NOMO-1 (cell line): Measurements from ENCODE around the gene BMPR1A.

Experiments used
- DNase-seq, 2 experiments: peaks; one replicate each; lab custom pipeline; 2025; ENCODE audit not compliant: unreplicated experiment in 2 of 2; lab: John Stamatoyannopoulos, UW

BMPR1A gene

DNA sequence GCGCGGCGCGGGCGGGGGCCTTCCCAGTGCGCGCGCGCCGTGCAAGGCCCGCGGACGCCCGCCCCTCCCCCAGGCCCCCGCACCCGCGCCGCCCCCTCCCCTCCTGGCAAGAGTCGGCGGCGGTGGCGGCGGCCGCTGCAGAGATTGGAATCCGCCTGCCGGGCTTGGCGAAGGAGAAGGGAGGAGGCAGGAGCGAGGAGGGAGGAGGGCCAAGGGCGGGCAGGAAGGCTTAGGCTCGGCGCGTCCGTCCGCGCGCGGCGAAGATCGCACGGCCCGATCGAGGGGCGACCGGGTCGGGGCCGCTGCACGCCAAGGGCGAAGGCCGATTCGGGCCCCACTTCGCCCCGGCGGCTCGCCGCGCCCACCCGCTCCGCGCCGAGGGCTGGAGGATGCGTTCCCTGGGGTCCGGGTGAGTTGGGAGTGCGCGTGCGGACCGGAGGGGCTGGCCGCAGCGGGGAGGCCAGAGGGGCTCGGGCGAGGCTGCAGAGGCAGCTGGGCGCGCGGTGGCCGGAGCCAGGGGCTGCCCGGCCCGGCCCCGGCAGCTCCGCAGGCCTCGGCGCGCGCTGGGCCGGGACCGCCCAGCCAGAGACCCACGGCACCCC is at the start of gene BMPR1A:
Gene BMPR1A (plus strand): TSS at position 109 of the 602 bp plus-strand sequence. CDS start 119,400 bp downstream, outside the sequence.
- no peak for DNase-seq

- DNase-seq: no peak
These were observed 49.4 kb upstream of the BMPR1A start for GRCh38 chr10:86706977-86707376.

- DNase-seq: no peak
These were observed 48.9 kb upstream of the BMPR1A start for GRCh38 chr10:86707505-86707904.

DNA sequence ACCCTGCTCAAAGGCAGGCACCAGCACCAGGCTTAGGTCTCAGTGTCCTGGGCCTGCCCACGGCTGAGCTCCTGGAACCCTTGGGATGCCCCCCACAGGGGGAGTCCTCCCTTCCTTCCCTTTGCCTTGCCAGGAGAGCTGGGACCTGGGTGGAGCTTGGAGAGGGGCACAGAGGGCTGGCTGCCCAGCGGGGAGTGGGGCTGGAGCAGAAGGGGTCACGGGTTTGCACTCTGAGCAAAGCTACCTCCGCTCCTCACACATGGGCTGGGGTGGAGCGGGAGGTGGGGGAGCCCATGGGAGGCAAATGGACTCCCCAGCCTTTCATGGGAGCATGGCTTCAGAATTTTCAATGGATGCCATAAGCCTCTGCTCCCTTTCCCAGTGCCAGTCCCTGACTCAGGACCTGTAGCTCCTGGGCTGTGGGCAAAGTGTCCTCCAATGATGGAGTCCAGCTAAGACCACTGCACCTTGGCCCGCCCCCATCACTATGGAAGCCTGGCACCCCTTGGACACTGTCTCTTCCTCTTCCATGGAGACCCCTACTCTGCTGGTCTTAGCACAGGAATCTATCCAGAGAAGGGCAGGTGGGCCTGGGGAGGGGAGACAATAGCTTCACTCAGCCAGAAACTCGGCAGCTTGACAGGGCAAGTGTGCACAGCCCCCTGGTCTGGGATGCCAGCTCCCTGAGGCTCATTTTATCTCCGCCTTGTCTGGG is 48.2 kb upstream of the BMPR1A start:
- DNase-seq: no peak

- no peak for DNase-seq
These were observed 47.5 kb upstream of the BMPR1A start for GRCh38 chr10:86708783-86709380.

GRCh38 chr10:86709396-86710185 is 46.8 kb upstream of the BMPR1A start:
- no peak for DNase-seq

DNA sequence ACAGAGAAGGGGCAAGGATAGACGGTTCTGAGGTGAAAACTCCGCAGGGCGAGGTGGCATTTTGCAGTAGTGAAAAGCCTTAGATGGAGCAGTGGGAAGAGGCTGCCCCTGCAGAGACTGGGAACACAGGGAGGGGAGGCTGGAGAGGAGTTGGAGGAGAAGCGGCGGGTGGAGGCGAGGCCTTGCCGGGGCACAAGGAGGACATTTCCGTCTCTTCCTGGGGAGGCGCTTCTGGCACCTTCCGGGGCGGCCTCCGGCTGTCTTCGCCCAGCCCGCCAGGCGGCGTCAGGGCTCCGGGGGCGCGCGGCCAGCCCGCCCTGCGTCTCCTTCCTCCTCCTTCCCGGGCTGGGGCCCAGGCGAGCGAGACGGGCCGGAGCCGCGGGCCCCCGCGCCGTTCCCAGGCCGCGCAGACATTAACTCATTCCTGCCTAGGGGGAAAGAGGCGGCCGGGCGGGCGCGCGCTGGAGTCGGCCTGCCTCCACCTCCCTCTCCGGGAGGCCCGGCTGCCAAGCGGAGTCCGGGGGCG is 45.4 kb upstream of the BMPR1A start:
- peak; percentile 85 to 95 for DNase-seq

GRCh38 chr10:86711513-86712316 is 44.7 kb upstream of the BMPR1A start:
- DNase-seq: peak; percentile 22 to 35

GRCh38 chr10:86712317-86712707 is 44.1 kb upstream of the BMPR1A start:
- DNase-seq: no peak

- no peak for DNase-seq
These were observed 41.1 kb upstream of the BMPR1A start for GRCh38 chr10:86715156-86715795.

- no peak for DNase-seq
These were observed 40.6 kb upstream of the BMPR1A start for GRCh38 chr10:86715836-86716235.

DNA sequence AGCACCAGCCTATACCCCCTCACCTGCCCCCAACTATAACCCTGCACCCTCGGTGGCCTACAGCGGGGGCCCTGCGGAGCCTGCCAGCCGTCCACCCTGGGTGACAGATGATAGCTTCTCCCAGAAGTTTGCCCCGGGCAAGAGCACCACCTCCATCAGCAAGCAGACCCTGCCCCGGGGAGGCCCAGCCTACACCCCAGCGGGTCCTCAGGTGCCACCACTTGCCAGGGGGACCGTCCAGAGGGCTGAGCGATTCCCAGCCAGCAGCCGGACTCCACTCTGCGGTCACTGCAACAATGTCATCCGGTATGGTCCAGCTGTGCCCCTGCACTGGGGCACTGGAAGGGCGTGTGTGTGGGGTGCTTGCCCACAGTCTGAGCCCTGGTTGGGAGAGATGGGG is 40.0 kb upstream of the BMPR1A start:
- DNase-seq: no peak

DNA sequence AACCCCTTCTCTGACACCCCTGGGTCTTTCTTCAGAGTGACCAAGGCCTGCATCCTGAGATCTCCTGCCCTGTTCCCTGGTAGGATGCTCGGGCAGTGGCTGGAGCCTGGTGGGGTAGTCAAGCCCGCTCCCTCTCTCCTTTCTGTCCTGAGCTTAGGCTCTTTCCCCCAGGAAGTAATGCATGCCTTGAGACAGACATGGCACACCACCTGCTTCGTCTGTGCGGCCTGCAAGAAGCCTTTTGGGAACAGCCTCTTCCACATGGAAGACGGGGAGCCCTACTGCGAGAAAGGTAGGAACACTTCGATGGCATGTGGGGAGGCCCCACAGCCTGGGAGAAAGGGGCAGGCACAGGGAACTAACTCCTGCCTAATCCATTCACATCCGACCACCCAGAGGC is 37.9 kb upstream of the BMPR1A start:
- DNase-seq: no peak

GRCh38 chr10:86721232-86721631 is 35.2 kb upstream of the BMPR1A start:
- DNase-seq: no peak

DNA sequence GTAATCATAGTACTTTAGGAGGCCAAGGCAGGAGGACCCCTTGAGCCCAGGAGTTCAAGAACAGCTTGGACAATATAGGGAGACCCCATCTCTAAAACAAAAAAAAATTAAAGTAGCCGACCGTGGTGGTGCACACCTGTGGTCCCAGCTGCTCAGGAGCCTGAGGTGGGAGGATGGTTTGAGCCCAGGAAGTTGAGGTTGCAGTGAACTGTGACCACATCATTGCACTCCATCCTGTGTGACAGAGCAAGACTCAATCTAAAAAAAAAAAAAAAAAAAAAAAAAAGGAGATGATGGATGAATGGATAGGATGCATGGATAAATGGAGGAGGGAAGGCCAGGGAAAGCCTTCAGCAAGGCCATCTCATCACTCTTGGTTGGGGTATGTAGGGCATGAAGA is 33.4 kb upstream of the BMPR1A start:
- DNase-seq: no peak

- no peak for DNase-seq
These were observed 32.0 kb upstream of the BMPR1A start for GRCh38 chr10:86724445-86724844.

- no peak for DNase-seq
These were observed 30.3 kb upstream of the BMPR1A start for GRCh38 chr10:86725980-86726676.

- no peak for DNase-seq
These were observed 29.8 kb upstream of the BMPR1A start for GRCh38 chr10:86726677-86726999.

- no peak for DNase-seq
These were observed 28.9 kb upstream of the BMPR1A start for GRCh38 chr10:86727470-86727869.
